HepG2 (cell line): ENCODE measurements around the gene HOXA11. TPM values are rescaled to one million over a fixed set of nuclear protein-coding genes. Genes with fewer than 3 reads are reported as not detected.
A peak's percentile ranks its signal among the peaks of the same experiment; 100 is the strongest.

Experiments
- BCL6 ChIP-seq: IDR thresholded peaks from 2 replicates; pipeline ENCODE4 v1.6.1; 2016; ENCODE audit warnings: missing genetic modification reagents, missing compliant biosample characterization
- CCAR2 ChIP-seq: fragments of 200-400 bp; formaldehyde crosslinking; optimal IDR thresholded peaks from 2 replicates; pipeline ENCODE3; 2018; ENCODE audit warnings: low read depth, mild to moderate bottlenecking, low read length, moderate library complexity
- DPF2 ChIP-seq: sonication (generic); formaldehyde crosslinking; IDR thresholded peaks from 2 replicates; pipeline ENCODE4 v1.4.0; 2020; ENCODE audit warnings: mild to moderate bottlenecking, low read depth, missing genetic modification reagents, borderline replicate concordance
- FIP1L1 ChIP-seq: fragments of 200-400 bp; formaldehyde crosslinking; IDR thresholded peaks from 2 replicates; pipeline ENCODE4 v1.6.1; 2018; ENCODE audit warnings: low read depth, mild to moderate bottlenecking, low read length, moderate library complexity, borderline replicate concordance; ENCODE audit not compliant: insufficient read depth
- FLYWCH1 ChIP-seq: sonication (generic); formaldehyde crosslinking; IDR thresholded peaks from 2 replicates; pipeline ENCODE4 v1.8.1; 2023; ENCODE audit warnings: mild to moderate bottlenecking, missing genetic modification reagents
- FOSL1 ChIP-seq: sonication (generic); formaldehyde crosslinking; IDR thresholded peaks from 2 replicates; pipeline ENCODE4 v1.9.0; 2021; ENCODE audit warnings: missing genetic modification reagents, borderline replicate concordance
- HMG20B ChIP-seq: conservative IDR thresholded peaks from 2 replicates; pipeline ENCODE4 v1.6.1; 2016; ENCODE audit warnings: missing genetic modification reagents, missing compliant biosample characterization
- HOXA7 ChIP-seq: sonication (generic); formaldehyde crosslinking; IDR thresholded peaks from 2 replicates; pipeline ENCODE4 v1.8.1; 2022; ENCODE audit warnings: mild to moderate bottlenecking, missing genetic modification reagents, moderate library complexity
- MIER3 ChIP-seq: IDR thresholded peaks from 2 replicates; pipeline ENCODE4 v1.6.1; 2016; ENCODE audit warnings: missing compliant biosample characterization, borderline replicate concordance
- PHF20 ChIP-seq: sonication (generic); formaldehyde crosslinking; IDR thresholded peaks from 2 replicates; pipeline ENCODE4 v1.5.0; 2020; ENCODE audit warnings: mild to moderate bottlenecking, missing genetic modification reagents
- POLR2A ChIP-seq, 2 experiments: IDR thresholded peaks; 2 replicates each; pipeline ENCODE4 v1.6.1; 2011; ENCODE audit warnings: low read depth in 2 of 2, low read length in 2 of 2, mild to moderate bottlenecking in 1 of 2, moderate library complexity in 1 of 2; ENCODE audit not compliant: insufficient read depth in 1 of 2
- POLR2AphosphoS5 ChIP-seq: IDR thresholded peaks from 2 replicates; pipeline ENCODE4 v1.6.1; 2012; ENCODE audit warnings: low read depth, low read length
- SUZ12 ChIP-seq: fragments of 150-350 bp; IDR thresholded peaks from 2 replicates; pipeline ENCODE4 v1.6.1; 2014; ENCODE audit warnings: low read depth, low read length
- ZBTB3 ChIP-seq: sonication (generic); formaldehyde crosslinking; IDR thresholded peaks from 2 replicates; pipeline ENCODE4 v1.4.0; 2020; ENCODE audit warnings: low read depth, mild to moderate bottlenecking, moderate library complexity, missing genetic modification reagents, borderline replicate concordance
- ZFP36 ChIP-seq: fragments of 150-350 bp; IDR thresholded peaks from 2 replicates; pipeline ENCODE4 v1.6.1; 2018; ENCODE audit warnings: borderline replicate concordance, low read length, low read depth; ENCODE audit not compliant: partially characterized antibody
- ZNF160 ChIP-seq: sonication (generic); formaldehyde crosslinking; IDR thresholded peaks from 2 replicates; pipeline ENCODE4 v1.8.0; 2022; ENCODE audit warnings: mild to moderate bottlenecking, inconsistent platforms, missing genetic modification reagents
- ZNF205 ChIP-seq: IDR thresholded peaks from 2 replicates; pipeline ENCODE4 v1.6.1; 2018; ENCODE audit warnings: missing biosample characterization, missing genetic modification reagents
- ZNF282 ChIP-seq: fragments of 450-650 bp; IDR thresholded peaks from 2 replicates; pipeline ENCODE4 v1.6.1; 2018; ENCODE audit not compliant: partially characterized antibody
- ZNF350 ChIP-seq: sonication (generic); formaldehyde crosslinking; IDR thresholded peaks from 2 replicates; pipeline ENCODE4 v1.4.0; 2020; ENCODE audit warnings: mild to moderate bottlenecking, low read depth, missing genetic modification reagents, borderline replicate concordance
- ZNF607 ChIP-seq: sonication (generic); formaldehyde crosslinking; IDR thresholded peaks from 2 replicates; pipeline ENCODE4 v1.5.1; 2020; ENCODE audit warnings: missing genetic modification reagents, mild to moderate bottlenecking, borderline replicate concordance
- polyA plus RNA-seq, 8 experiments: library from polyadenylated mRNA; depleted of rRNA in 3 of 8; stranded (reverse) in 7 of 8; unstranded in 1 of 8; fragments of >200 nt; fragmentation: Illumina TruSeq in 4 of 8; extraction: Trizol in 4 of 8; gene quantifications; 2 replicates each; pipeline versions ENCODE4 v1.2.1 to v1.2.3, GENCODE V29; 2011 to 2016; ENCODE audit warnings: low read depth in 4 of 8, missing spikeins in 1 of 8, mixed read lengths in 1 of 8; ENCODE audit not compliant: insufficient read depth in 1 of 8
- total RNA-seq, 5 experiments: library from RNA; depleted of rRNA; stranded (reverse); fragments of >200 nt; fragmentation: Illumina TruSeq; extraction: Trizol; gene quantifications; 2 replicates each; pipeline ENCODE4 v1.2.3, GENCODE V29; 2016; ENCODE audit warnings: low read depth in 1 of 5
- TF ChIP-seq, protein P1 (sequence below): sonication (generic); formaldehyde crosslinking; IDR thresholded peaks from 2 replicates; pipeline ENCODE4 v1.8.0; 2022; ENCODE audit warnings: mild to moderate bottlenecking, missing genetic modification reagents, borderline replicate concordance
- TF ChIP-seq, protein P2 (sequence below): IDR thresholded peaks from 2 replicates; pipeline ENCODE4 v1.6.1; 2016; ENCODE audit warnings: low read depth
- TF ChIP-seq, protein P3 (sequence below): sonication (generic); formaldehyde crosslinking; IDR thresholded peaks from 2 replicates; pipeline ENCODE4 v1.4.0; 2020; ENCODE audit warnings: mild to moderate bottlenecking, missing genetic modification reagents
- TF ChIP-seq, protein P4 (sequence below): sonication (generic); formaldehyde crosslinking; IDR thresholded peaks from 2 replicates; pipeline ENCODE4 v1.8.0; 2022; ENCODE audit warnings: missing genetic modification reagents, mild to moderate bottlenecking, moderate library complexity, borderline replicate concordance

Gene HOXA11
- total and polyA plus RNA-seq, 2 of the 13 experiments (the other 11 are each of a cell fraction or from before 2014, with no cell fraction given) = not detected

DNA sequence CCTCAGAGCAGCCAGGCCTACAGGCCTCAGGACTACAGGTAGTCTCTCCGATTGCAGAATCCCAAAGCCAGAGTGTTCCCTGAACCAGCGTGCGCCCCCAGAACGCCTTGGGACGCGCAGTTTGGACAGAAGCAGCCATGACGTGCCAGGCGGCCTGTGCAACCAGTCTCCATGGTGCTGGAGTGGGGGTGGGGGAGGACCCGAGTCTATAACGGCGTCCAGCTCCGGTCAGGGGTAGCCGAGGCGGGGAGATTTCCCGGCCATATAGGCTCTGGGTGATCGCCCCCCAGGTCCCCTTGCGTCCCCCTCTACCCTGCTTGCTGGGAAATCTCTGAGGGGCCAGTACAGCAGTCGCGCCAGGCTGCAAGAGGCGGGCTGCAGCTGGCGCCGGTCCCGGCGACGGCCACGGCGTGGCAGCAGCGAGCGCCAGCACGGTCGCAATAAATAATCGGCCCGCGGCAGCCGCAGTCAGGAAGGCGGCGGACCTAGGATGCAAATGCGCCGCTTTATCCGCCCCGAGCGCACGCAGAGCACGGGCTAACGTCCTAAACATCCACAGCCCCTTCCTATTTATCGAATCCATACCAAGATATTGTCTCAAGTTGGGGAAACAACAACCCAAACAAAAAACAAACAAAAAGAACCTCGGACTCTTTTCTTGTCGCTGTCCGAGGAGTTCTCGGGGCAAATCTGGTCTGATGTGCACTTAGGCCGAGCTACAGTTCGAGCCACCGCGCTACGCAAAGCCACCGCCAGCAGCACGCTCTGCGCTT lies 34.3 kb downstream of the HOXA11 start (continued):
- TF ChIP-seq DPF2 (CRISPR knock-in tag) = no peak
- TF ChIP-seq ZFP36 = no peak
- TF ChIP-seq, protein P1, sequence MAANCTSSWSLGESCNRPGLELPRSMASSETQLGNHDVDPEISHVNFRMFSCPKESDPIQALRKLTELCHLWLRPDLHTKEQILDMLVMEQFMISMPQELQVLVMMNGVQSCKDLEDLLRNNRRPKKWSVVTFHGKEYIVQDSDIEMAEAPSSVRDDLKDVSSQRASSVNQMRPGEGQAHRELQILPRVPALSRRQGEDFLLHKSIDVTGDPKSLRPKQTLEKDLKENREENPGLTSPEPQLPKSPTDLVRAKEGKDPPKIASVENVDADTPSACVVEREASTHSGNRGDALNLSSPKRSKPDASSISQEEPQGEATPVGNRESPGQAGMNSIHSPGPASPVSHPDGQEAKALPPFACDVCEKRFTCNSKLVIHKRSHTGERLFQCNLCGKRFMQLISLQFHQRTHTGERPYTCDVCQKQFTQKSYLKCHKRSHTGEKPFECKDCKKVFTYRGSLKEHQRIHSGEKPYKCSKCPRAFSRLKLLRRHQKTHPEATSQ = no peak
- TF ChIP-seq HMG20B (CRISPR knock-in tag) = no peak
- peak; percentile 32; the same call in 1 of the 2 replicates for TF ChIP-seq ZNF350
- TF ChIP-seq, protein P2, sequence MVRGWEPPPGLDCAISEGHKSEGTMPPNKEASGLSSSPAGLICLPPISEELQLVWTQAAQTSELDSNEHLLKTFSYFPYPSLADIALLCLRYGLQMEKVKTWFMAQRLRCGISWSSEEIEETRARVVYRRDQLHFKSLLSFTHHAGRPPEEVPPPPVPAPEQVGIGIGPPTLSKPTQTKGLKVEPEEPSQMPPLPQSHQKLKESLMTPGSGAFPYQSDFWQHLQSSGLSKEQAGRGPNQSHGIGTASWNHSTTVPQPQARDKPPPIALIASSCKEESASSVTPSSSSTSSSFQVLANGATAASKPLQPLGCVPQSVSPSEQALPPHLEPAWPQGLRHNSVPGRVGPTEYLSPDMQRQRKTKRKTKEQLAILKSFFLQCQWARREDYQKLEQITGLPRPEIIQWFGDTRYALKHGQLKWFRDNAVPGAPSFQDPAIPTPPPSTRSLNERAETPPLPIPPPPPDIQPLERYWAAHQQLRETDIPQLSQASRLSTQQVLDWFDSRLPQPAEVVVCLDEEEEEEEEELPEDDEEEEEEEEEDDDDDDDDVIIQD (CRISPR knock-in tag) = no peak
- no peak for TF ChIP-seq ZNF205 (CRISPR knock-in tag)
- TF ChIP-seq FIP1L1 = no peak
- TF ChIP-seq MIER3 (CRISPR knock-in tag) = no peak
- no peak for TF ChIP-seq ZBTB3 (CRISPR knock-in tag)
- TF ChIP-seq SUZ12 = no peak
- TF ChIP-seq CCAR2 = no peak
- no peak for TF ChIP-seq FLYWCH1 (CRISPR knock-in tag)
- TF ChIP-seq BCL6 (CRISPR knock-in tag) = no peak
- TF ChIP-seq, protein P3, sequence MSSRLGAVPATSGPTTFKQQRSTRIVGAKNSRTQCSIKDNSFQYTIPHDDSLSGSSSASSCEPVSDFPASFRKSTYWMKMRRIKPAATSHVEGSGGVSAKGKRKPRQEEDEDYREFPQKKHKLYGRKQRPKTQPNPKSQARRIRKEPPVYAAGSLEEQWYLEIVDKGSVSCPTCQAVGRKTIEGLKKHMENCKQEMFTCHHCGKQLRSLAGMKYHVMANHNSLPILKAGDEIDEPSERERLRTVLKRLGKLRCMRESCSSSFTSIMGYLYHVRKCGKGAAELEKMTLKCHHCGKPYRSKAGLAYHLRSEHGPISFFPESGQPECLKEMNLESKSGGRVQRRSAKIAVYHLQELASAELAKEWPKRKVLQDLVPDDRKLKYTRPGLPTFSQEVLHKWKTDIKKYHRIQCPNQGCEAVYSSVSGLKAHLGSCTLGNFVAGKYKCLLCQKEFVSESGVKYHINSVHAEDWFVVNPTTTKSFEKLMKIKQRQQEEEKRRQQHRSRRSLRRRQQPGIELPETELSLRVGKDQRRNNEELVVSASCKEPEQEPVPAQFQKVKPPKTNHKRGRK (CRISPR knock-in tag) = no peak
- TF ChIP-seq ZNF282 = no peak
- TF ChIP-seq POLR2A (IDR thresholded peaks at IDR 0.05; ENCODE audit: insufficient read depth in 1 of 2, low read depth in 2 of 2, low read length in 2 of 2) = peak in 1 of 2 experiments; percentile 10; a peak in 1 of 4 replicates
- no peak for TF ChIP-seq ZNF607 (CRISPR knock-in tag)
- TF ChIP-seq POLR2AphosphoS5 = 0 out of 2 replicates have a peak, but pooled peaks have one; percentile 16
- TF ChIP-seq, protein P4, sequence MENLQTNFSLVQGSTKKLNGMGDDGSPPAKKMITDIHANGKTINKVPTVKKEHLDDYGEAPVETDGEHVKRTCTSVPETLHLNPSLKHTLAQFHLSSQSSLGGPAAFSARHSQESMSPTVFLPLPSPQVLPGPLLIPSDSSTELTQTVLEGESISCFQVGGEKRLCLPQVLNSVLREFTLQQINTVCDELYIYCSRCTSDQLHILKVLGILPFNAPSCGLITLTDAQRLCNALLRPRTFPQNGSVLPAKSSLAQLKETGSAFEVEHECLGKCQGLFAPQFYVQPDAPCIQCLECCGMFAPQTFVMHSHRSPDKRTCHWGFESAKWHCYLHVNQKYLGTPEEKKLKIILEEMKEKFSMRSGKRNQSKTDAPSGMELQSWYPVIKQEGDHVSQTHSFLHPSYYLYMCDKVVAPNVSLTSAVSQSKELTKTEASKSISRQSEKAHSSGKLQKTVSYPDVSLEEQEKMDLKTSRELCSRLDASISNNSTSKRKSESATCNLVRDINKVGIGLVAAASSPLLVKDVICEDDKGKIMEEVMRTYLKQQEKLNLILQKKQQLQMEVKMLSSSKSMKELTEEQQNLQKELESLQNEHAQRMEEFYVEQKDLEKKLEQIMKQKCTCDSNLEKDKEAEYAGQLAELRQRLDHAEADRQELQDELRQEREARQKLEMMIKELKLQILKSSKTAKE (CRISPR knock-in tag) = no peak
- TF ChIP-seq PHF20 (CRISPR knock-in tag) = peak; percentile 23; the same call in 1 of the 2 replicates
- no peak for TF ChIP-seq ZNF160 (CRISPR knock-in tag)
- no peak for TF ChIP-seq HOXA7 (CRISPR knock-in tag)
- no peak for TF ChIP-seq FOSL1 (CRISPR knock-in tag)
